GM12878 (cell line): Measurements from ENCODE around the gene EXOSC10. TPM values are rescaled to one million over a fixed set of nuclear protein-coding genes. Genes with fewer than 3 reads are reported as not detected.

Source experiments
- BACH1 ChIP-seq: fragments of 450-650 bp; IDR thresholded peaks from 2 replicates; pipeline ENCODE4 v1.6.1; 2017; ENCODE audit warnings: mild to moderate bottlenecking, borderline replicate concordance
- BRCA1 ChIP-seq: IDR thresholded peaks from 2 replicates; pipeline ENCODE4 v1.6.1; 2011; ENCODE audit warnings: low read depth, low read length, improper control_type of control experiment
- FOXK2 ChIP-seq: fragments of 450-650 bp; IDR thresholded peaks from 2 replicates; pipeline ENCODE4 v1.6.1; 2017; ENCODE audit warnings: mild to moderate bottlenecking, moderate library complexity
- IKZF2 ChIP-seq, 2 experiments: fragments of 450-650 bp; IDR thresholded peaks; 2 replicates each; pipeline ENCODE4 v1.6.1; 2017; ENCODE audit warnings: mild to moderate bottlenecking in 2 of 2, moderate library complexity in 2 of 2
- MTA3 ChIP-seq: IDR thresholded peaks from 2 replicates; pipeline ENCODE4 v1.6.1; 2012; ENCODE audit warnings: low read length, inconsistent platforms, borderline replicate concordance
- MYB ChIP-seq: fragments of 150-350 bp; IDR thresholded peaks from 2 replicates; pipeline ENCODE4 v1.6.1; 2014; ENCODE audit warnings: mild to moderate bottlenecking, low read depth, low read length, borderline replicate concordance
- NRF1 ChIP-seq: conservative IDR thresholded peaks from 2 replicates; pipeline ENCODE4 v1.6.1; 2011; ENCODE audit warnings: mild to moderate bottlenecking, low read depth, low read length, improper control_type of control experiment
- PML ChIP-seq: IDR thresholded peaks from 2 replicates; pipeline ENCODE4 v1.6.1; 2012; ENCODE audit warnings: low read length, inconsistent platforms
- SMAD5 ChIP-seq: IDR thresholded peaks from 2 replicates; pipeline ENCODE4 v1.6.1; 2016; ENCODE audit warnings: antibody characterized with exemption, low read depth
- SUZ12 ChIP-seq: fragments of 200-600 bp; sonication (generic); IDR thresholded peaks from one replicate; pipeline ENCODE4 v1.6.1; 2018; ENCODE audit warnings: antibody characterized with exemption, mild to moderate bottlenecking; ENCODE audit not compliant: unreplicated experiment
- TCF12 ChIP-seq: IDR thresholded peaks from 2 replicates; pipeline ENCODE4 v1.6.1; 2011; ENCODE audit warnings: low read depth, mild to moderate bottlenecking, low read length
- WRNIP1 ChIP-seq: IDR thresholded peaks from 2 replicates; pipeline ENCODE4 v1.6.1; 2011; ENCODE audit warnings: low read depth, low read length, improper control_type of control experiment, borderline replicate concordance
- ZBED1 ChIP-seq: IDR thresholded peaks from 2 replicates; pipeline ENCODE4 v1.6.1; 2016; ENCODE audit warnings: borderline replicate concordance
- ZSCAN29 ChIP-seq: fragments of 450-650 bp; IDR thresholded peaks from 2 replicates; pipeline ENCODE4 v1.6.1; 2017; ENCODE audit warnings: mild to moderate bottlenecking, moderate library complexity
- polyA plus RNA-seq, 11 experiments: library from polyadenylated mRNA; depleted of rRNA in 4 of 11; unstranded in 6 of 11; stranded (reverse) in 5 of 11; fragments of >200 nt; fragmentation: Nextera tagmentation in 4 of 11; fragmentation: Illumina TruSeq in 1 of 11; extraction: Ambion mirVana in 4 of 11; extraction: Trizol in 1 of 11; gene quantifications; 1 replicate in 1 of 11; 2 replicates in 10 of 11; pipeline versions ENCODE4 v1.2.1 to v1.2.3, GENCODE V29; 2011 to 2016; ENCODE audit warnings: inconsistent platforms in 2 of 11, missing spikeins in 2 of 11, low read depth in 1 of 11
- total RNA-seq, 4 experiments: library from RNA; depleted of rRNA in 3 of 4; stranded (reverse); fragments of >200 nt in 3 of 4; fragmentation: Illumina TruSeq in 1 of 4; extraction: Trizol in 1 of 4; gene quantifications; 2 replicates each; pipeline versions ENCODE4 v1.2.1 to v1.2.3, GENCODE V29; 2013 to 2021
- TF ChIP-seq, protein P1 (sequence below): IDR thresholded peaks from 2 replicates; pipeline ENCODE4 v1.6.1; 2012; ENCODE audit warnings: low read depth, low read length, improper control_type of control experiment
- TF ChIP-seq, protein P2 (sequence below): fragments of 150-350 bp; IDR thresholded peaks from 2 replicates; pipeline ENCODE4 v1.6.1; 2014; ENCODE audit warnings: mild to moderate bottlenecking, low read depth, low read length
- TF ChIP-seq, protein P3 (sequence below): IDR thresholded peaks from 2 replicates; pipeline ENCODE4 v1.6.1; 2011; ENCODE audit warnings: borderline replicate concordance, low read depth, mild to moderate bottlenecking, moderate library complexity, low read length; ENCODE audit not compliant: insufficient read depth, poor library complexity, severe bottlenecking
- TF ChIP-seq, protein P4 (sequence below): fragments of 450-650 bp; formaldehyde crosslinking; IDR thresholded peaks from 2 replicates; pipeline ENCODE4 v1.4.0; 2022; ENCODE audit warnings: mild to moderate bottlenecking, moderate library complexity
- TF ChIP-seq, protein P5 (sequence below): IDR thresholded peaks from 2 replicates; pipeline ENCODE4 v1.6.1; 2011; ENCODE audit warnings: low read depth, mild to moderate bottlenecking, low read length, moderate library complexity, borderline replicate concordance; ENCODE audit errors: extremely low read depth
- TF ChIP-seq, protein P6 (sequence below): fragments of 450-650 bp; IDR thresholded peaks from 2 replicates; pipeline ENCODE4 v1.6.1; 2016; ENCODE audit warnings: mild to moderate bottlenecking

The EXOSC10 gene
- total and polyA plus RNA-seq, 10 of the 15 experiments (the other 5 are each of a cell fraction or from before 2014, with no cell fraction given): 16.2 to 86.5 (median 66.4) TPM

DNA sequence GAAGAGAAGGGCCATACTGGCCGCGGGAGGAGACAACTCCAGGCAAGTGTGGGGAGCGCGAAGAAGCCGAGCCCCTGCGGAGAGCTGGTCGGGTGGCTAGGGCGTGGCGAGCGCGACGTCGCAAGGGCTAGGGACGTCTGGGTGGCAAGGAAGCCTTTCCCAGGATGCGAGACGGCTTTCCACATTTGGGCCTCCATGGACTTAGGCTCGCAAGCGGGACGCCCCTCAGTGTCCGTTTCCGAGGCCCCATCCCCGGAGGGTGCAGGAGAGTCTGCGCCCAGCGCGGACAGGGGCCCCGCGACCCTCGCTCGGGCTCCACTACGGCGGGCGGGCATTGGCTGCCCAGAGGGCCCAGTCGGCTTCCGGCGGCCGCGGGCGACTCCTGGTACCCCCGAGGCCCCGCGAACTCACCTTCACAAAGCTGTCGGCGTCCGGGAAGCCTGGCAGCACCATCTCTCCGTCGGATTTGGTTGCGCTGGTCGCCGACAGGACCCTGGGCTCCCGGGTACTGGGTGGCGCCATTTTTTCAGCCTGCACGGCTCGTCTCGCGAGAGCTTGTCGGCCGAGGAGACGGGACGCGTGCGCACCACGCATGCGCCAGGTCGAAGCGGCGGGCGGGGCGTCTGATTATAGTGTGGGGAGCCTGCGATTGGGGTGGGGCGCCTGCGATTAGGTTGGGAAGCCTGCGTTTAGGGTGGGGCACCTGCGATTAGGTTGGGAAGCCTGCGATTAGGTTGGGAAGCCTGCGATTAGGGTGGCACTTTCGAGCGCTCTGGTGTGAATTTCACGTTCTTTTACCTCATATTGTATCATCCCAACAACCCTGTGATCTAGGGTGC, at the start of gene EXOSC10 (continued):
- TF ChIP-seq, protein P1, sequence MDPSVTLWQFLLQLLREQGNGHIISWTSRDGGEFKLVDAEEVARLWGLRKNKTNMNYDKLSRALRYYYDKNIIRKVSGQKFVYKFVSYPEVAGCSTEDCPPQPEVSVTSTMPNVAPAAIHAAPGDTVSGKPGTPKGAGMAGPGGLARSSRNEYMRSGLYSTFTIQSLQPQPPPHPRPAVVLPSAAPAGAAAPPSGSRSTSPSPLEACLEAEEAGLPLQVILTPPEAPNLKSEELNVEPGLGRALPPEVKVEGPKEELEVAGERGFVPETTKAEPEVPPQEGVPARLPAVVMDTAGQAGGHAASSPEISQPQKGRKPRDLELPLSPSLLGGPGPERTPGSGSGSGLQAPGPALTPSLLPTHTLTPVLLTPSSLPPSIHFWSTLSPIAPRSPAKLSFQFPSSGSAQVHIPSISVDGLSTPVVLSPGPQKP: no peak
- TF ChIP-seq BACH1 (0 out of 2 replicates have a peak, but pooled peaks have one; percentile 68), FOXK2 (no peak), PML (peak; percentile 53; the same call in 1 of the 2 replicates), ZSCAN29 (no peak), MTA3 (no peak), ZBED1 (no peak; the same call in 1 of the 2 replicates), SMAD5 (peak; percentile 40; the same call in 1 of the 2 replicates), TCF12 (0 out of 2 replicates have a peak, but pooled peaks have one; percentile 20), SUZ12 (no peak), BRCA1 (peak; percentile 72), MYB (no peak), NRF1 (peak; percentile 83), IKZF2 (IDR thresholded peaks at IDR 0.05) (no peak), WRNIP1 (no peak)
- TF ChIP-seq, protein P2, sequence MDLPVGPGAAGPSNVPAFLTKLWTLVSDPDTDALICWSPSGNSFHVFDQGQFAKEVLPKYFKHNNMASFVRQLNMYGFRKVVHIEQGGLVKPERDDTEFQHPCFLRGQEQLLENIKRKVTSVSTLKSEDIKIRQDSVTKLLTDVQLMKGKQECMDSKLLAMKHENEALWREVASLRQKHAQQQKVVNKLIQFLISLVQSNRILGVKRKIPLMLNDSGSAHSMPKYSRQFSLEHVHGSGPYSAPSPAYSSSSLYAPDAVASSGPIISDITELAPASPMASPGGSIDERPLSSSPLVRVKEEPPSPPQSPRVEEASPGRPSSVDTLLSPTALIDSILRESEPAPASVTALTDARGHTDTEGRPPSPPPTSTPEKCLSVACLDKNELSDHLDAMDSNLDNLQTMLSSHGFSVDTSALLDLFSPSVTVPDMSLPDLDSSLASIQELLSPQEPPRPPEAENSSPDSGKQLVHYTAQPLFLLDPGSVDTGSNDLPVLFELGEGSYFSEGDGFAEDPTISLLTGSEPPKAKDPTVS: no peak
- TF ChIP-seq, protein P3, sequence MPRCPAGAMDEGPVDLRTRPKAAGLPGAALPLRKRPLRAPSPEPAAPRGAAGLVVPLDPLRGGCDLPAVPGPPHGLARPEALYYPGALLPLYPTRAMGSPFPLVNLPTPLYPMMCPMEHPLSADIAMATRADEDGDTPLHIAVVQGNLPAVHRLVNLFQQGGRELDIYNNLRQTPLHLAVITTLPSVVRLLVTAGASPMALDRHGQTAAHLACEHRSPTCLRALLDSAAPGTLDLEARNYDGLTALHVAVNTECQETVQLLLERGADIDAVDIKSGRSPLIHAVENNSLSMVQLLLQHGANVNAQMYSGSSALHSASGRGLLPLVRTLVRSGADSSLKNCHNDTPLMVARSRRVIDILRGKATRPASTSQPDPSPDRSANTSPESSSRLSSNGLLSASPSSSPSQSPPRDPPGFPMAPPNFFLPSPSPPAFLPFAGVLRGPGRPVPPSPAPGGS: no peak
- TF ChIP-seq, protein P4, sequence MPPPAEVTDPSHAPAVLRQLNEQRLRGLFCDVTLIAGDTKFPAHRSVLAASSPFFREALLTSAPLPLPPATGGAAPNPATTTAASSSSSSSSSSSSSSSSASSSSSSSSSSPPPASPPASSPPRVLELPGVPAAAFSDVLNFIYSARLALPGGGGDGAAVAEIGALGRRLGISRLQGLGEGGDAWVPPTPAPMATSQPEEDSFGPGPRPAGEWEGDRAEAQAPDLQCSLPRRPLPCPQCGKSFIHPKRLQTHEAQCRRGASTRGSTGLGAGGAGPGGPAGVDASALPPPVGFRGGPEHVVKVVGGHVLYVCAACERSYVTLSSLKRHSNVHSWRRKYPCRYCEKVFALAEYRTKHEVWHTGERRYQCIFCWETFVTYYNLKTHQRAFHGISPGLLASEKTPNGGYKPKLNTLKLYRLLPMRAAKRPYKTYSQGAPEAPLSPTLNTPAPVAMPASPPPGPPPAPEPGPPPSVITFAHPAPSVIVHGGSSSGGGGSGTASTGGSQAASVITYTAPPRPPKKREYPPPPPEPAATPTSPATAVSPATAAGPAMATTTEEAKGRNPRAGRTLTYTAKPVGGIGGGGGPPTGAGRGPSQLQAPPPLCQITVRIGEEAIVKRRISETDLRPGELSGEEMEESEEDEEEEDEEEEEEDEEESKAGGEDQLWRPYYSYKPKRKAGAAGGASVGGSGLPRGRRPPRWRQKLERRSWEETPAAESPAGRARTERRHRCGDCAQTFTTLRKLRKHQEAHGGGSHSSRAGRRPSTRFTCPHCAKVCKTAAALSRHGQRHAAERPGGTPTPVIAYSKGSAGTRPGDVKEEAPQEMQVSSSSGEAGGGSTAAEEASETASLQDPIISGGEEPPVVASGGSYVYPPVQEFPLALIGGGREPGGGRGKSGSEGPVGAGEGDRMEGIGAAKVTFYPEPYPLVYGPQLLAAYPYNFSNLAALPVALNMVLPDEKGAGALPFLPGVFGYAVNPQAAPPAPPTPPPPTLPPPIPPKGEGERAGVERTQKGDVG (CRISPR knock-in tag): no peak
- TF ChIP-seq, protein P5, sequence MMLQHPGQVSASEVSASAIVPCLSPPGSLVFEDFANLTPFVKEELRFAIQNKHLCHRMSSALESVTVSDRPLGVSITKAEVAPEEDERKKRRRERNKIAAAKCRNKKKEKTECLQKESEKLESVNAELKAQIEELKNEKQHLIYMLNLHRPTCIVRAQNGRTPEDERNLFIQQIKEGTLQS: no peak
- TF ChIP-seq, protein P6, sequence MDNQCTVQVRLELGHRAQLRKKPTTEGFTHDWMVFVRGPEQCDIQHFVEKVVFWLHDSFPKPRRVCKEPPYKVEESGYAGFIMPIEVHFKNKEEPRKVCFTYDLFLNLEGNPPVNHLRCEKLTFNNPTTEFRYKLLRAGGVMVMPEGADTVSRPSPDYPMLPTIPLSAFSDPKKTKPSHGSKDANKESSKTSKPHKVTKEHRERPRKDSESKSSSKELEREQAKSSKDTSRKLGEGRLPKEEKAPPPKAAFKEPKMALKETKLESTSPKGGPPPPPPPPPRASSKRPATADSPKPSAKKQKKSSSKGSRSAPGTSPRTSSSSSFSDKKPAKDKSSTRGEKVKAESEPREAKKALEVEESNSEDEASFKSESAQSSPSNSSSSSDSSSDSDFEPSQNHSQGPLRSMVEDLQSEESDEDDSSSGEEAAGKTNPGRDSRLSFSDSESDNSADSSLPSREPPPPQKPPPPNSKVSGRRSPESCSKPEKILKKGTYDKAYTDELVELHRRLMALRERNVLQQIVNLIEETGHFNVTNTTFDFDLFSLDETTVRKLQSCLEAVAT: 0 out of 2 replicates have a peak, but pooled peaks have one; percentile 37
